Body of pancreas (tissue), 4 donors: ENCODE measurements around the gene TBC1D14.

Experiments used
- CTCF ChIP-seq, 7 experiments: fragments of 450-650 bp in 4 of 7; fragments of 200-600 bp in 3 of 7; sonication (generic) in 3 of 7; IDR thresholded peaks; one replicate each; pipeline ENCODE4 v1.5.1; 2016 to 2019; ENCODE audit warnings: antibody characterized with exemption in 7 of 7
- POLR2A ChIP-seq, 3 donors: fragments of 450-650 bp; IDR thresholded peaks; one replicate each; pipeline ENCODE4 v1.6.1; 2016; ENCODE audit warnings: antibody characterized with exemption in 3 of 3, mild to moderate bottlenecking in 2 of 3

DNA sequence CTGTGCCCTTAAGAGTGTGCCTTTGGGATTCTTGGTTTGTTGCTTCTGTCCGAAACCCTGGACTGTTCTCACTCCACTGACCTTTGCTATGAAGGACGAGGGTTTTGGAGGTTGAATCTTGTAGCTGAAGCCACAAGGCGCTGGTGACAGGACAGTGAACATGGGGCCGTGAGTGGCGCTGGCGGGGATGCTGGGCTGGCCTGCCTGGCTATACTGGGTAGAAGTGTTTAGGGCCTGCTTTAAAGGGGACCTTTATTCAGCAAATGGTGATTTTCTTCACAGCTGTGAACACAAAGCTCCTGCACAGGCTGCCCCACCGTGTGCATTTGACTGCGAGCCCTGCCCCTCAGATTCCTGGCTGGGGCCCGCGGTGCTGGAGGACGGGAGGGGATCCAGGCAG, 106.5 kb downstream of the TBC1D14 start:
- no peak for TF ChIP-seq CTCF (IDR thresholded peaks at IDR 0.05)
- TF ChIP-seq POLR2A (IDR thresholded peaks at IDR 0.05) = no peak
